Keratinocyte (primary cell): ENCODE results near the gene SYNPR. TPM values are rescaled to one million over a fixed set of nuclear protein-coding genes. Genes with fewer than 3 reads are reported as not detected.

Experiments
- DNase-seq: peaks from one replicate; pipeline ENCODE4 v3.0.0-alpha.2; 2011; ENCODE audit warnings: low read depth, missing footprints, low spot score
- FAIRE-seq: peaks from 2 replicates; lab custom pipeline; 2011; peaks lifted over from hg19 to GRCh38; lab: Jason Lieb, UNC
- H2AFZ ChIP-seq: 2 replicates; pipeline ENCODE4 v1.6.0; 2012; ENCODE audit warnings: low read length, control low read depth, inconsistent platforms; ENCODE audit not compliant: control insufficient read depth
- H3K27ac ChIP-seq: 2 replicates; pipeline ENCODE4 v1.5.1; 2011; ENCODE audit warnings: low read length; ENCODE audit not compliant: control insufficient read depth, insufficient read depth
- H3K27me3 ChIP-seq: 3 replicates; pipeline ENCODE4 v1.6.0; 2011; ENCODE audit warnings: low read length; ENCODE audit not compliant: control insufficient read depth, insufficient read depth; ENCODE audit errors: extremely low read depth
- H3K36me3 ChIP-seq, 2 experiments: 2 replicates in 1 of 2; 3 replicates in 1 of 2; pipeline ENCODE4 v1.5.1; 2011; ENCODE audit warnings: low read length in 2 of 2, mild to moderate bottlenecking in 1 of 2; ENCODE audit not compliant: control insufficient read depth in 2 of 2, insufficient read depth in 2 of 2; ENCODE audit errors: extremely low read depth in 1 of 2
- H3K4me1 ChIP-seq: 3 replicates; pipeline ENCODE4 v1.5.1; 2011; ENCODE audit warnings: low read length; ENCODE audit not compliant: control insufficient read depth, insufficient read depth; ENCODE audit errors: extremely low read depth
- H3K4me2 ChIP-seq: 3 replicates; pipeline ENCODE4 v1.6.0; 2011; ENCODE audit warnings: low read depth, low read length; ENCODE audit not compliant: control insufficient read depth, insufficient read depth; ENCODE audit errors: extremely low read depth
- H3K4me3 ChIP-seq, 3 experiments: fragments of 200-600 bp in 1 of 3; sonication (generic) in 1 of 3; 2 replicates in 2 of 3; 3 replicates in 1 of 3; pipeline ENCODE4 v1.5.1; 2011 to 2016; ENCODE audit warnings: low read length in 3 of 3, mild to moderate bottlenecking in 3 of 3, control low read depth in 2 of 3, inconsistent platforms in 1 of 3, low read depth in 1 of 3, mixed read lengths in 1 of 3, mixed run types in 1 of 3, moderate library complexity in 1 of 3; ENCODE audit not compliant: control insufficient read depth in 2 of 3, insufficient read depth in 2 of 3; ENCODE audit errors: extremely low read depth in 1 of 3
- H3K79me2 ChIP-seq: 2 replicates; pipeline ENCODE4 v1.6.0; 2012; ENCODE audit warnings: low read length; ENCODE audit not compliant: control insufficient read depth, insufficient read depth
- H3K9ac ChIP-seq: 3 replicates; pipeline ENCODE4 v1.6.0; 2011; ENCODE audit warnings: low read length; ENCODE audit not compliant: control insufficient read depth, insufficient read depth; ENCODE audit errors: extremely low read depth
- H3K9me1 ChIP-seq: 3 replicates; pipeline ENCODE4 v1.6.0; 2011; ENCODE audit warnings: low read length; ENCODE audit not compliant: control insufficient read depth, insufficient read depth; ENCODE audit errors: extremely low read depth
- H3K9me3 ChIP-seq: 2 replicates; pipeline ENCODE4 v1.5.1; 2012; ENCODE audit warnings: low read depth, low read length; ENCODE audit not compliant: control insufficient read depth
- H4K20me1 ChIP-seq: 3 replicates; pipeline ENCODE4 v1.6.0; 2011; ENCODE audit warnings: low read length; ENCODE audit not compliant: control insufficient read depth, insufficient read depth; ENCODE audit errors: extremely low read depth
- EZH2 ChIP-seq: IDR thresholded peaks from one replicate; pipeline ENCODE4 v1.6.1; 2012; ENCODE audit warnings: inconsistent platforms, mild to moderate bottlenecking, low read length, moderate library complexity
- dilution Hi-C: fragments of 300-500 bp; cut with MboI; formaldehyde crosslinking; loops from one replicate; pipeline ENCODE4 v1.7.0; 2020; ENCODE audit warnings: low sequenced_read_pairs; ENCODE audit not compliant: extremely low pct_ligation_motif_present
- polyA plus RNA-seq, 5 experiments: library from polyadenylated mRNA; depleted of rRNA in 3 of 5; stranded (reverse) in 3 of 5; stranded (forward) in 1 of 5; unstranded in 1 of 5; fragments of >200 nt; gene quantifications; 1 replicate in 1 of 5; 2 replicates in 3 of 5; 3 replicates in 1 of 5; pipeline versions ENCODE4 v1.2.1 to v1.2.3, GENCODE V29; 2011 to 2012; ENCODE audit warnings: missing spikeins in 2 of 5, low read depth in 1 of 5, low replicate concordance in 1 of 5
- TF ChIP-seq, protein P1 (sequence below), 3 experiments: IDR thresholded peaks in 1 of 3; conservative IDR thresholded peaks in 1 of 3; optimal IDR thresholded peaks in 1 of 3; 2 replicates in 2 of 3; 3 replicates in 1 of 3; pipeline versions ENCODE3 to v1.5.1; 2011; ENCODE audit warnings: low read length in 3 of 3, mild to moderate bottlenecking in 3 of 3, moderate library complexity in 2 of 3, control low read depth in 1 of 3, inconsistent platforms in 1 of 3; ENCODE audit not compliant: insufficient read depth in 2 of 3; ENCODE audit errors: extremely low read depth in 1 of 3

SYNPR gene
- polyA plus RNA-seq, 1 donor (not counting 4 experiments of a cell fraction or from before 2014, with no cell fraction given), result not detected

GRCh38 chr3:63609408-63609807 lies 331.3 kb downstream of the SYNPR start:
- no peaks in the 10 kb centered on the region for H3K36me3 ChIP-seq
- no peak overlapping the region for H3K9ac ChIP-seq
- no peaks in the 10 kb centered on the region for H4K20me1 ChIP-seq
- H3K27me3 ChIP-seq, result no peaks in the 10 kb centered on the region
- no peak overlapping the region for H3K4me3 ChIP-seq
- no peaks in the 10 kb centered on the region for H3K4me1 ChIP-seq
- no peak overlapping the region for H2AFZ ChIP-seq
- H3K27ac ChIP-seq, result no peak overlapping the region
- no peak overlapping the region for H3K4me2 ChIP-seq
- FAIRE-seq (no peak), DNase-seq (no peak)
- TF ChIP-seq EZH2, result no peak
- TF ChIP-seq, protein P1, sequence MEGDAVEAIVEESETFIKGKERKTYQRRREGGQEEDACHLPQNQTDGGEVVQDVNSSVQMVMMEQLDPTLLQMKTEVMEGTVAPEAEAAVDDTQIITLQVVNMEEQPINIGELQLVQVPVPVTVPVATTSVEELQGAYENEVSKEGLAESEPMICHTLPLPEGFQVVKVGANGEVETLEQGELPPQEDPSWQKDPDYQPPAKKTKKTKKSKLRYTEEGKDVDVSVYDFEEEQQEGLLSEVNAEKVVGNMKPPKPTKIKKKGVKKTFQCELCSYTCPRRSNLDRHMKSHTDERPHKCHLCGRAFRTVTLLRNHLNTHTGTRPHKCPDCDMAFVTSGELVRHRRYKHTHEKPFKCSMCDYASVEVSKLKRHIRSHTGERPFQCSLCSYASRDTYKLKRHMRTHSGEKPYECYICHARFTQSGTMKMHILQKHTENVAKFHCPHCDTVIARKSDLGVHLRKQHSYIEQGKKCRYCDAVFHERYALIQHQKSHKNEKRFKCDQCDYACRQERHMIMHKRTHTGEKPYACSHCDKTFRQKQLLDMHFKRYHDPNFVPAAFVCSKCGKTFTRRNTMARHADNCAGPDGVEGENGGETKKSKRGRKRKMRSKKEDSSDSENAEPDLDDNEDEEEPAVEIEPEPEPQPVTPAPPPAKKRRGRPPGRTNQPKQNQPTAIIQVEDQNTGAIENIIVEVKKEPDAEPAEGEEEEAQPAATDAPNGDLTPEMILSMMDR (optimal IDR thresholded peaks at IDR 0.05 in 1 of 3, IDR thresholded peaks at IDR 0.05 in 1 of 3, conservative IDR thresholded peaks at IDR 0.05 in 1 of 3; ENCODE audit: extremely low read depth in 1 of 3, insufficient read depth in 2 of 3, low read length in 3 of 3), result no peak
- H3K9me3 ChIP-seq, result no peaks in the 10 kb centered on the region
- H3K9me1 ChIP-seq, result no peaks in the 10 kb centered on the region
- dilution Hi-C loops, result no loop called here
- no peaks in the 10 kb centered on the region for H3K79me2 ChIP-seq

DNA sequence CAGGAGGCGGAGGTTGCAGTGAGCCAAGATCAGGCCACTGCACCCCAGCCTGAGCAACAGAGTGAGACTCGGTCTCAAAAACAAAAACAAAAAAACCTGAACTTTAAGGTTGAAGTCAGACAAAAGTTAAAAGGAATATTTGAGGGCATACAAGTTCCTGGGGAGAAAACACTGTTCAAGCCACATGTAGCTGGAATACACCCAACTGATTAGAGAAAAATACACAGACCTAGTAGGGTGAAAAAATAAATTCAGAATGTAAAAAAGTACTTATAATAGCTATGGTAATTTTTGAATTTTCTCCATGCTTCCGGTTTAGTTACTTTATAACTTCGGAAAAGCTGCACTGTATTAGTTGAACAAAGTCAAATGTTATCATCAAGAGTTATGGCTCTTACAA lies 331.7 kb downstream of the SYNPR start:
- H3K4me2 ChIP-seq, result no peak overlapping the region
- no peak overlapping the region for H2AFZ ChIP-seq
- FAIRE-seq (no peak), DNase-seq (no peak)
- no peaks in the 10 kb centered on the region for H3K79me2 ChIP-seq
- no peaks in the 10 kb centered on the region for H3K9me1 ChIP-seq
- H3K9me3 ChIP-seq, result no peaks in the 10 kb centered on the region
- TF ChIP-seq EZH2, result no peak
- TF ChIP-seq, protein P1 (optimal IDR thresholded peaks at IDR 0.05 in 1 of 3, IDR thresholded peaks at IDR 0.05 in 1 of 3, conservative IDR thresholded peaks at IDR 0.05 in 1 of 3; ENCODE audit: extremely low read depth in 1 of 3, insufficient read depth in 2 of 3, low read length in 3 of 3), result no peak
- no peaks in the 10 kb centered on the region for H3K4me1 ChIP-seq
- no peaks in the 10 kb centered on the region for H3K27me3 ChIP-seq
- no peak overlapping the region for H3K27ac ChIP-seq
- no peaks in the 10 kb centered on the region for H3K36me3 ChIP-seq
- no peak overlapping the region for H3K4me3 ChIP-seq
- H4K20me1 ChIP-seq, result no peaks in the 10 kb centered on the region
- no peak overlapping the region for H3K9ac ChIP-seq
- dilution Hi-C loops, result no loop called here
